ENCODE data around the gene G3BP1.
"Not testable (repeated sequence)": the region's sequence is repeated elsewhere in the genome, so short reads cannot be mapped to it uniquely, and the experiment has no call there.

Gene G3BP1

GRCh38 chr5:151757233-151758140 lies 14.3 kb upstream of the G3BP1 start:
- no peak for DNase-seq

GRCh38 chr5:151758141-151758429 lies 13.7 kb upstream of the G3BP1 start:
- no peak for DNase-seq

- peak; percentile 42 for DNase-seq
Observed at GRCh38 chr5:151758430-151759241, 13.1 kb upstream of the G3BP1 start, which contains the start of gene ATOX1. Gene ATOX1 (minus strand): TSS chr5:151758631. CDS start chr5:151758551, 80 bp downstream.

GRCh38 chr5:151764801-151765200 lies 7.0 kb upstream of the G3BP1 start:
- DNase-seq = no peak

GRCh38 chr5:151766975-151767374 lies 4.8 kb upstream of the G3BP1 start:
- no peak for DNase-seq

GRCh38 chr5:151770383-151771258 lies 1.1 kb upstream of the G3BP1 start:
- peak; percentile 39 for DNase-seq

- no peak for DNase-seq
Observed at GRCh38 chr5:151772029-151772845, 483 bp downstream of the G3BP1 start.

- DNase-seq = no peak
Observed at GRCh38 chr5:151772846-151773561, 1.2 kb downstream of the G3BP1 start.

- DNase-seq = no peak
Observed at GRCh38 chr5:151773951-151774350, 2.2 kb downstream of the G3BP1 start.

- no peak for DNase-seq
Observed at GRCh38 chr5:151775025-151775606, 3.4 kb downstream of the G3BP1 start.

- no peak for DNase-seq
Observed at GRCh38 chr5:151779531-151780125, 7.9 kb downstream of the G3BP1 start.

GRCh38 chr5:151780348-151780747 lies 8.6 kb downstream of the G3BP1 start:
- no peak for DNase-seq

- no peak for DNase-seq
Observed at GRCh38 chr5:151781201-151781600, 9.4 kb downstream of the G3BP1 start.

- DNase-seq = not testable (repeated sequence)
Observed at GRCh38 chr5:151783664-151784063, 11.9 kb downstream of the G3BP1 start.

- no peak for DNase-seq
Observed at GRCh38 chr5:151784141-151784540, 12.4 kb downstream of the G3BP1 start.

GRCh38 chr5:151786468-151786867 lies 14.7 kb downstream of the G3BP1 start:
- DNase-seq = no peak

- no peak for DNase-seq
Observed at GRCh38 chr5:151787817-151788216, 16.1 kb downstream of the G3BP1 start.

GRCh38 chr5:151793358-151793757 lies 21.6 kb downstream of the G3BP1 start:
- no peak for DNase-seq

GRCh38 chr5:151795426-151795825 lies 23.7 kb downstream of the G3BP1 start:
- DNase-seq = no peak

GRCh38 chr5:151798674-151799073 lies 26.9 kb downstream of the G3BP1 start:
- DNase-seq = no peak

GRCh38 chr5:151799407-151799806 lies 27.7 kb downstream of the G3BP1 start:
- no peak for DNase-seq

All from DMS79 (cell line).